ENCODE data around the gene ITSN2.

Gene ITSN2

GRCh38 chr2:24400207-24400907 lies 40.0 kb upstream of the ITSN2 start:
- no peak for DNase-seq (ENCODE audit: extremely low read depth, low read depth)
- TF ChIP-seq CTCF (IDR thresholded peaks at IDR 0.05; ENCODE audit: low read depth, low read length), result no peak

GRCh38 chr2:24399434-24400206 lies 39.3 kb upstream of the ITSN2 start:
- no peak for TF ChIP-seq CTCF (IDR thresholded peaks at IDR 0.05; ENCODE audit: low read depth, low read length)
- no peak for DNase-seq (ENCODE audit: extremely low read depth, low read depth)

- DNase-seq (ENCODE audit: extremely low read depth, low read depth), result no peak
- no peak for TF ChIP-seq CTCF (IDR thresholded peaks at IDR 0.05; ENCODE audit: low read depth, low read length)
Measured at GRCh38 chr2:24394998-24395397, 34.7 kb upstream of the ITSN2 start.

GRCh38 chr2:24392542-24393059 lies 32.3 kb upstream of the ITSN2 start:
- no peak for DNase-seq (ENCODE audit: extremely low read depth, low read depth)
- TF ChIP-seq CTCF (IDR thresholded peaks at IDR 0.05; ENCODE audit: low read depth, low read length), result no peak

GRCh38 chr2:24385366-24385765 lies 25.0 kb upstream of the ITSN2 start:
- DNase-seq (ENCODE audit: extremely low read depth, low read depth), result no peak
- no peak for TF ChIP-seq CTCF (IDR thresholded peaks at IDR 0.05; ENCODE audit: low read depth, low read length)

GRCh38 chr2:24382363-24383073 lies 22.2 kb upstream of the ITSN2 start:
- DNase-seq (ENCODE audit: extremely low read depth, low read depth), result peak; percentile 27
- peak; percentile 74 for TF ChIP-seq CTCF (IDR thresholded peaks at IDR 0.05; ENCODE audit: low read depth, low read length)

Measured in AG09319 (cell line).